Stimulated activated naive CD8-positive, alpha-beta T cell treated with anti-CD3 and anti-CD28 coated beads, Interleukin-15, amount 100 ng/mL, for 72 hours (primary cell): ENCODE results near the gene PTN.
"Not testable (repeated sequence)": the region's sequence is repeated elsewhere in the genome, so short reads cannot be mapped to it uniquely, and the experiment has no call there.

Experiments
- ATAC-seq: fragments of 150-1000 bp; cut with Tn5 transposase; 2 replicates; pipeline ENCODE4 v1.10.0; 2021; ENCODE audit warnings: mild to moderate bottlenecking, moderate library complexity
- DNase-seq, 2 donors: peaks; one replicate each; pipeline ENCODE4 v3.0.0; 2021 to 2022
- H3K27ac Mint-ChIP-seq, 2 donors: one replicate each; pipeline ENCODE4 v1.8.0; 2022; ENCODE audit warnings: mild to moderate bottlenecking in 2 of 2, mixed read lengths in 2 of 2, moderate library complexity in 2 of 2
- H3K27me3 Mint-ChIP-seq: one replicate; pipeline ENCODE4 v1.8.0; 2022; ENCODE audit warnings: mixed read lengths
- H3K4me1 Mint-ChIP-seq: one replicate; pipeline ENCODE4 v1.8.0; 2022; ENCODE audit warnings: mild to moderate bottlenecking, mixed read lengths
- H3K4me3 Mint-ChIP-seq, 2 donors: one replicate each; pipeline ENCODE4 v1.8.0; 2022; ENCODE audit warnings: mild to moderate bottlenecking in 2 of 2, mixed read lengths in 2 of 2, moderate library complexity in 1 of 2
- H3K9me3 Mint-ChIP-seq, 2 donors: one replicate each; pipeline ENCODE4 v1.8.0; 2022; ENCODE audit warnings: mixed read lengths in 2 of 2

Gene PTN

GRCh38 chr7:137195996-137196395 lies 147.5 kb downstream of the PTN start:
- ATAC-seq, result no peak
- no peak overlapping the region for H3K4me3 Mint-ChIP-seq
- no peaks in the 10 kb centered on the region for H3K9me3 Mint-ChIP-seq
- no peak overlapping the region for H3K27ac Mint-ChIP-seq
- no peak for DNase-seq
- H3K4me1 Mint-ChIP-seq, result no peaks in the 10 kb centered on the region
- H3K27me3 Mint-ChIP-seq, result no peaks in the 10 kb centered on the region

- ATAC-seq, DNase-seq, H3K4me3 Mint-ChIP-seq, H3K27ac Mint-ChIP-seq, H3K9me3 Mint-ChIP-seq, H3K27me3 Mint-ChIP-seq, H3K4me1 Mint-ChIP-seq: not testable (repeated sequence)
Measured at GRCh38 chr7:137181619-137182018, 161.9 kb downstream of the PTN start.
